ENCODE measurements around the gene RTKN. TPM values are rescaled to one million over a fixed set of nuclear protein-coding genes. Genes with fewer than 3 reads are reported as not detected.

RTKN gene
- total and polyA plus RNA-seq, 2 of the 13 experiments (the other 11 are each of a cell fraction or from before 2014, with no cell fraction given), result 159 to 166 TPM

DNA sequence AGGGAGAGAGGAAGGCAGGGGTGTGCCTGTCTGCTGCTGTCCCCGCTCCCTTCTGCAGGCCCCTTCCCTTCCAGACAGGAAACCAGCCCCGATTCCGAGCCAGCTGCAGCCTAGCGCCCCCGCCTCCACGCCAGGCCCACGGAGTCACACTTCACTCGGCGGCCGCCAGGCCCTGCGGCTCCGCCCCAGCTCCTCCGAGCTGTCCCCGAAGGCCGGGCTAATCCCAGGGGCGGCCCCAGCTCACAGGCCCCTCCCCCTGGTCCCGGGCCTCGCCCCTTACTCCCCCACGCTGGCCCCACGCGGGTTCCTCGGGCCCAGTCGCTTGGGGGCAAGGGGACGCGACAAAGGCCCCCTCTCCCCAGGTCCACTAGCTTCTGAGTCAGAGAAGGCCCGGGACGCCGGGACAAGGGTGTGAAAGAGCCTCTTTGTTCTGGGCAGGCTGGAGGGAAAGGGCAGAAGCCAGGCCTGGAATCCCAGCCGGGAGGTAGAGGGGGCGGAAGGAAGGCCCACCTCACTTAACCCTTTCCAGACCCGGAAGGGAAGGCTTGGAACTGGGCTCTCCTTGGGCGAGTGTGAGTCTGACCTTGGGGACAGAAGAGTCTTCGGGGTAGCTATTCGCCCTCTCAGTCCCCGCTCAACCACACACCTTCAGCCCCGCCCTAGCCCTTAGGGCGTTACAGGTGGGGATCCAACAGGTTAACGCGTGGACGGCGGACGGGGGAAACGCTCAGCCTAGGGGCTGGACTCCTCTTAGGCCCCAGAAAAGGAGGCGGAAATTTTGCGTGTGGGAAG, 1.2 kb downstream of the RTKN start (continued):
- TF ChIP-seq SKI (IDR thresholded peaks at IDR 0.05; ENCODE audit: partially characterized antibody) (peak; percentile 67), FOXP1 (IDR thresholded peaks at IDR 0.05) (no peak), FOXP1 (CRISPR knock-in tag; IDR thresholded peaks at IDR 0.05) (0 out of 2 replicates have a peak, but pooled peaks have one; percentile 12), ATF7-NPFF (CRISPR knock-in tag; IDR thresholded peaks at IDR 0.05; ENCODE audit: low read depth) (peak; percentile 97), MTA1 (CRISPR knock-in tag; IDR thresholded peaks at IDR 0.05; ENCODE audit: borderline replicate concordance) (peak; percentile 98), ZNF816 (CRISPR knock-in tag; IDR thresholded peaks at IDR 0.05; ENCODE audit: borderline replicate concordance) (no peak), SRY (CRISPR knock-in tag; IDR thresholded peaks at IDR 0.05) (no peak), RFXAP (CRISPR knock-in tag; IDR thresholded peaks at IDR 0.05; ENCODE audit: borderline replicate concordance) (no peak), ZNF260 (CRISPR knock-in tag; IDR thresholded peaks at IDR 0.05; ENCODE audit: borderline replicate concordance, low read depth) (no peak), SIN3B (IDR thresholded peaks at IDR 0.05; ENCODE audit: low read length) (no peak; the same call in 1 of the 2 replicates), ZNF614 (CRISPR knock-in tag; IDR thresholded peaks at IDR 0.05; ENCODE audit: borderline replicate concordance) (peak; percentile 82; the same call in 1 of the 2 replicates)
- TF ChIP-seq, protein P1, sequence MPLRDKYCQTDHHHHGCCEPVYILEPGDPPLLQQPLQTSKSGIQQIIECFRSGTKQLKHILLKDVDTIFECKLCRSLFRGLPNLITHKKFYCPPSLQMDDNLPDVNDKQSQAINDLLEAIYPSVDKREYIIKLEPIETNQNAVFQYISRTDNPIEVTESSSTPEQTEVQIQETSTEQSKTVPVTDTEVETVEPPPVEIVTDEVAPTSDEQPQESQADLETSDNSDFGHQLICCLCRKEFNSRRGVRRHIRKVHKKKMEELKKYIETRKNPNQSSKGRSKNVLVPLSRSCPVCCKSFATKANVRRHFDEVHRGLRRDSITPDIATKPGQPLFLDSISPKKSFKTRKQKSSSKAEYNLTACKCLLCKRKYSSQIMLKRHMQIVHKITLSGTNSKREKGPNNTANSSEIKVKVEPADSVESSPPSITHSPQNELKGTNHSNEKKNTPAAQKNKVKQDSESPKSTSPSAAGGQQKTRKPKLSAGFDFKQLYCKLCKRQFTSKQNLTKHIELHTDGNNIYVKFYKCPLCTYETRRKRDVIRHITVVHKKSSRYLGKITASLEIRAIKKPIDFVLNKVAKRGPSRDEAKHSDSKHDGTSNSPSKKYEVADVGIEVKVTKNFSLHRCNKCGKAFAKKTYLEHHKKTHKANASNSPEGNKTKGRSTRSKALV (CRISPR knock-in tag; IDR thresholded peaks at IDR 0.05), result 0 out of 2 replicates have a peak, but pooled peaks have one; percentile 24
- TF ChIP-seq, protein P2, sequence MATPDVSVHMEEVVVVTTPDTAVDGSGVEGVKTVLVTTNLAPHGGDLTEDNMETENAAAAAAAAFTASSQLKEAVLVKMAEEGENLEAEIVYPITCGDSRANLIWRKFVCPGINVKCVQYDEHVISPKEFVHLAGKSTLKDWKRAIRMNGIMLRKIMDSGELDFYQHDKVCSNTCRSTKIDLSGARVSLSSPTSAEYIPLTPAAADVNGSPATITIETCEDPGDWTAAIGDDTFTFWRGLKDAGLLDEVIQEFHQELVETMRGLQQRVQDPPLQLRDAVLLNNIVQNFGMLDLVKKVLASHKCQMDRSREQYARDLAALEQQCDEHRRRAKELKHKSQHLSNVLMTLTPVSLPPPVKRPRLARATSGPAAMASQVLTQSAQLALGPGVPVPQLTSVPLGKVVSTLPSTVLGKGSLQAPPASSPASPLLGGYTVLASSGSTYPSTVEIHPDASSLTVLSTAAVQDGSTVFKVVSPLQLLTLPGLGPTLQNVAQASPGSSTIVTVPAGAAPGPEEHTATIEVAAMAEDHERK (CRISPR knock-in tag; IDR thresholded peaks at IDR 0.05; ENCODE audit: low read depth), result no peak
- TF ChIP-seq, protein P3, sequence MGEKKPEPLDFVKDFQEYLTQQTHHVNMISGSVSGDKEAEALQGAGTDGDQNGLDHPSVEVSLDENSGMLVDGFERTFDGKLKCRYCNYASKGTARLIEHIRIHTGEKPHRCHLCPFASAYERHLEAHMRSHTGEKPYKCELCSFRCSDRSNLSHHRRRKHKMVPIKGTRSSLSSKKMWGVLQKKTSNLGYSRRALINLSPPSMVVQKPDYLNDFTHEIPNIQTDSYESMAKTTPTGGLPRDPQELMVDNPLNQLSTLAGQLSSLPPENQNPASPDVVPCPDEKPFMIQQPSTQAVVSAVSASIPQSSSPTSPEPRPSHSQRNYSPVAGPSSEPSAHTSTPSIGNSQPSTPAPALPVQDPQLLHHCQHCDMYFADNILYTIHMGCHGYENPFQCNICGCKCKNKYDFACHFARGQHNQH (CRISPR knock-in tag; IDR thresholded peaks at IDR 0.05), result peak; percentile 96
- TF ChIP-seq, protein P4, sequence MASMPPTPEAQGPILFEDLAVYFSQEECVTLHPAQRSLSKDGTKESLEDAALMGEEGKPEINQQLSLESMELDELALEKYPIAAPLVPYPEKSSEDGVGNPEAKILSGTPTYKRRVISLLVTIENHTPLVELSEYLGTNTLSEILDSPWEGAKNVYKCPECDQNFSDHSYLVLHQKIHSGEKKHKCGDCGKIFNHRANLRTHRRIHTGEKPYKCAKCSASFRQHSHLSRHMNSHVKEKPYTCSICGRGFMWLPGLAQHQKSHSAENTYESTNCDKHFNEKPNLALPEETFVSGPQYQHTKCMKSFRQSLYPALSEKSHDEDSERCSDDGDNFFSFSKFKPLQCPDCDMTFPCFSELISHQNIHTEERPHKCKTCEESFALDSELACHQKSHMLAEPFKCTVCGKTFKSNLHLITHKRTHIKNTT (CRISPR knock-in tag; IDR thresholded peaks at IDR 0.05), result no peak
- TF ChIP-seq, protein P5, sequence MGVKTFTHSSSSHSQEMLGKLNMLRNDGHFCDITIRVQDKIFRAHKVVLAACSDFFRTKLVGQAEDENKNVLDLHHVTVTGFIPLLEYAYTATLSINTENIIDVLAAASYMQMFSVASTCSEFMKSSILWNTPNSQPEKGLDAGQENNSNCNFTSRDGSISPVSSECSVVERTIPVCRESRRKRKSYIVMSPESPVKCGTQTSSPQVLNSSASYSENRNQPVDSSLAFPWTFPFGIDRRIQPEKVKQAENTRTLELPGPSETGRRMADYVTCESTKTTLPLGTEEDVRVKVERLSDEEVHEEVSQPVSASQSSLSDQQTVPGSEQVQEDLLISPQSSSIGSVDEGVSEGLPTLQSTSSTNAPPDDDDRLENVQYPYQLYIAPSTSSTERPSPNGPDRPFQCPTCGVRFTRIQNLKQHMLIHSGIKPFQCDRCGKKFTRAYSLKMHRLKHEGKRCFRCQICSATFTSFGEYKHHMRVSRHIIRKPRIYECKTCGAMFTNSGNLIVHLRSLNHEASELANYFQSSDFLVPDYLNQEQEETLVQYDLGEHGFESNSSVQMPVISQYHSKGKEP (CRISPR knock-in tag; IDR thresholded peaks at IDR 0.05), result 0 out of 2 replicates have a peak, but pooled peaks have one; percentile 28
- TF ChIP-seq, protein P6, sequence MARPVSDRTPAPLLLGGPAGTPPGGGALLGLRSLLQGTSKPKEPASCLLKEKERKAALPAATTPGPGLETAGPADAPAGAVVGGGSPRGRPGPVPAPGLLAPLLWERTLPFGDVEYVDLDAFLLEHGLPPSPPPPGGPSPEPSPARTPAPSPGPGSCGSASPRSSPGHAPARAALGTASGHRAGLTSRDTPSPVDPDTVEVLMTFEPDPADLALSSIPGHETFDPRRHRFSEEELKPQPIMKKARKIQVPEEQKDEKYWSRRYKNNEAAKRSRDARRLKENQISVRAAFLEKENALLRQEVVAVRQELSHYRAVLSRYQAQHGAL (CRISPR knock-in tag; IDR thresholded peaks at IDR 0.05; ENCODE audit: not compliant biosample characterization), result no peak
- TF ChIP-seq, protein P7, sequence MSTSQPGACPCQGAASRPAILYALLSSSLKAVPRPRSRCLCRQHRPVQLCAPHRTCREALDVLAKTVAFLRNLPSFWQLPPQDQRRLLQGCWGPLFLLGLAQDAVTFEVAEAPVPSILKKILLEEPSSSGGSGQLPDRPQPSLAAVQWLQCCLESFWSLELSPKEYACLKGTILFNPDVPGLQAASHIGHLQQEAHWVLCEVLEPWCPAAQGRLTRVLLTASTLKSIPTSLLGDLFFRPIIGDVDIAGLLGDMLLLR (CRISPR knock-in tag; IDR thresholded peaks at IDR 0.05), result no peak; the same call in 1 of the 2 replicates
